GM18867 (cell line): ENCODE data around the gene AK5.

ENCODE experiments used
- ATAC-seq: cut with Tn5 transposase; IDR thresholded peaks from one replicate; pipeline ENCODE4 v1.9.1; 2021; ENCODE audit warnings: mild to moderate bottlenecking, moderate library complexity; ENCODE audit not compliant: unreplicated experiment

Gene AK5

DNA sequence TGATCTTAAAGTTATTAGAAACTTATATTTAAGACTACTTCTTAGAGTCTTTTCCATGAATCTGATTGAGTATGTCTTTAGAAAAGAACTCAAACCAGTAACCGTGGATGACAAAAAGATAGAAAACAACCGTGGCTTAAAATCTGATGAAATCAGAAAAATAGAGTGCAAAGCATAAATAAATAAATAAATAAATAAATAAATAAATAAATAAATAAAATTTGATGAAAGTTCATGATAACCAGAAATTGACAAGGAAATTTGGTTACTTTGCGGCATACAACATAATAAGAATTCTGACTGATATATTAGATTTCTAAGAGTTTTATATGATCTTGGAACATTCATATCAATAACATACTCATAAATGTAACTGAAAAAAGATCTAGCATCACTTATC, 152.1 kb downstream of the AK5 start:
- ATAC-seq, result no peak

DNA sequence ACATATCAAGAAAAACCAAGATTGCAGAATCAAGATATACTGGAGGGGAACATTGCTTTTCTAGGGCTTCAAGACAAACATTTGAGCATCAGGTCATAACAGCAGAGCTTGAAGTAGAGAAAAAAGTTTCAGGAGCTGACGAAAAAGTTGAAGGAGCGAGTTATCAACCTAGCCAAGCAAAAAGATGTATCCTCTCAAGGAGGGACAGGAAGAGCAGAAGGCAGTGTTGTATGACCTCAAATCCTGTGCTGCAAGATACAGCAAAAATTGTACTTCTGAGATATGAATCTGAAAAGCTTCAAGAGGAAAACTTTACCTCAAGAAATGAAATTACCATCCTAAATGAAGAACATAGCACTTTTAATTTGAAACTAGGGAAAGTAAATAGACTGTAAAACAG, 153.1 kb downstream of the AK5 start:
- ATAC-seq, result no peak

DNA sequence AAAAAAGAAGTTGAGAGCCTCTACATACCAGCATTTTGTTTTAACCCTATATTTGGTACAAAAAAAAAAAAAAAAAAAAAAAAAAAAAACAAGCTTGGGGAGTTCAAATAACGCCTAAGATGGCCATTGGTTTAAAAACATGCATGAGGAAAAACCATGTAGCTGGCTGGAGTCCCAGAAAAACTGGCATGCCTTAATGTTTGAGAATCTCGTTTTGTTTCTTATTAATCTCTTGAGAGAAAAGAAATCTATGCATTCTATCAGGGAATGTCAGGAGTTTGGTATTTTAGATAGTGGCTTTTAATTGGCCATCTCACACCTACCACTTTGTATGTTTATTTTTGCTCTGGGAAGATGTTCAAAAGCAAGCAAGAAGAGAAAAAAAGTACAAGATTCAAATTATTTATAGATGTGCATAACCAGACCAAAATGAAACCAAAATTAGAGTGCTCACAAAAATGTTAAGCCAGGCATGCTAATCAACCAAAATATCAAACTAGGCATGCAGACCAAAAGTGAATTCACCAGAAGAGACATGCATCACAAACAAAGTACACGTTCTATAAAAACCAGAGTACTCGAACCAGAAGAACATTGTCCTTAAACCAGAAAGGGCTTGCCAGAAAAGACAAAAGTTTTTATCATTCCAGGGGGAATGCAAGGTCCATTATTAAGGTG, 156.6 kb downstream of the AK5 start:
- ATAC-seq, result no peak

DNA sequence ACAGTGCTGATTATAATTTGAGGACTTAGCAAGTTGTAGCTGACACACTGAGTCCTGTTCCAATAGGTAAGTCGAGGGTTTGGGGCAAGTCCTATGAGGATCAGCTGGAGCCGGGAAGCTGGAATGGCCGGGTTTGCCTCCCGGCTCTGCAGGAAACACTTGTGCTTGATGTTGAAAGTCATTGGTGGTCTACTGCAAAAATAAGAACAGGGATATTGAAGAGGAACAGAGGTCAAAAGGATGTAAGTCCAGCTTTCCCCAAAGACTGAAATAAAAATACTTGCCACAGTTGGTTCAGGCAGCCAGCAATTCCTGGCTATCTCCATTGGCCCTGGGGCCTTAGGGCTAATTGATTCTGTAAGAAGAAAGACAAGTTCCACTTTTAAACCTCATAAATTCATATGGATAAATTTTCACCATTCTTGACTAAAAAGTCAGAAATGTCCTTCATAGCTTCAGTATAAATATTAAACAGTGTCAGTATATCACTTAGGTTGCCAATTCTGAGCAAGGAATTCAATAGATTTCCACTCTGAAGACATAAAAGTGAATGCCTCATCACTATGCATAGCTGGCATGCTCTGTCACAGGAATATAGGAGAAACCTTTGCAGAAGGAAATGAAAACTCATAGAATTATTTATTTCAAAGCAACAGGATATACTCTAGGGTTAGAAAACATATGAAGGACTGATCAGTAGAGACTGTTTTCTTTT, 165.2 kb downstream of the AK5 start:
- no peak for ATAC-seq

DNA sequence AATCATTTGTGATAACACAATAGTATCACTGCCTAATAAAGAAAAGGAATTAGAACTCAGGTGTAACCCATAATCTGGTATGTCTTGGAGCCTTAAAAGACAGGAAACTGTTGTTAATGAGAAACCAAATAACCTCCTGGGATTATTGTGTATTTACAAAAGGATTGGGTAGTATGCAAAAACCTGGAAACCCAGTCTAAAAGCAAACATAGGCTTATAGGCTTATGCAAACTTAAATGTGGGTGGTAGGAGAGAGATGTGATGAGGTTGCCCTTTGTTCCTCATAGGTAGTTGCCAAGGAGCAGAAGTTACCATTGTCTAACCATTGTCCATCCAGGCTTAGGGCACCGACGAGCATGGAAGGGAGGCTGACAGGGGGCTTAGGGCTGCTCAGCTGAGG, 165.8 kb downstream of the AK5 start:
- ATAC-seq, result no peak

DNA sequence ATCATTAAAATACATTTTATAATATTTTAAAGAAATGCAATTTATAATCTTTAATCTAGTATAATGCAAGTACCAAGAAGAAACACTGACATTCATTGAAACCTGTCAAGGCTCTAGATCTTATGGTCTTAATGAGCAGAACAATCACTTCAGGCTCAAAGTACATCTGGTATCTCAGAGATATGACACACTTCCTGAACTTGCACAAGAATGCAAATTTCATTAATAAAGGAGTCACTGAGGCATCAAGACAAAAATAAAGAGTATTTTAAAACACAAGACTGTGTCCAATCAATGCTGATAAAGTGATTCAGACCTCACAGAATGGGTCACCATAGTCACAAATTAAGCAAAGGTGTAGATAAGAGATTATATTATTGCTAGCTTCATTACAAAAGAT, 178.1 kb downstream of the AK5 start:
- no peak for ATAC-seq

DNA sequence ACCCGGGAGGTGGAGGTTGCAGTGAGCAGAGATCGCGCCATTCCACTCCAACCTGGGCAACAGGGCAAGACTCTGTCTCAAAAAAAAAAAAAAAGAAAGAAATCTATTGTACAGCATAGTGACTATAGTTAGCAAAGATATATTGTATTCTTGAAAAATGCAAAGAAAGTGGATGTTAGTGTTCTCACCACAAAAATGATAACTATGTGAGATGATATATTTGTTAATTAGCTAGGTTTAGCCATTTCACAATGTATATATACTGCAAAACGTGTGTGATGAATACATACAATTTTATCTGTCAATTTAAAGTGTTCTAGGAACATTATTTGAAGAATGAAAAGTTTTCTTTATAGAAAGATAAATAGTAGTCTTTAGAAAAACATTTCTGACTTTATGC, 179.9 kb downstream of the AK5 start:
- no peak for ATAC-seq

DNA sequence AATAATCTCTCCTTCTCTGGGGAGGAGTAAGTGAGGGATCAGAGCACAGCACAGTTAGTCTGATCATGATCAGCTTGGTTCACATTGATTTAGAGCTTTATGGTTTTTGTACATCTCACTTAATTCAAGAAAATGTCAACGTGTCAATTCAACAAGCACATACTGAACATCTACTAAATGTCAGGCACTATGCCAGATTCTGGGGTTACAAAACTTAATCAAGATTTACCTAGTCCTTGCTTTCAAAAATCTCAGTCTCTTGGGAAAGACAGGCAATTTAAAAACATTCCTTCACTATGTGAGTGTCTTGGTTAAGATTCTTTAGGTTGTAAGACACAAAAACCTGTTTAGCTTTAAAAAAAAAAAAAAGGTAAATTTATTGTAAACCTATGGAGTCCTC, 181.4 kb downstream of the AK5 start:
- no peak for ATAC-seq

DNA sequence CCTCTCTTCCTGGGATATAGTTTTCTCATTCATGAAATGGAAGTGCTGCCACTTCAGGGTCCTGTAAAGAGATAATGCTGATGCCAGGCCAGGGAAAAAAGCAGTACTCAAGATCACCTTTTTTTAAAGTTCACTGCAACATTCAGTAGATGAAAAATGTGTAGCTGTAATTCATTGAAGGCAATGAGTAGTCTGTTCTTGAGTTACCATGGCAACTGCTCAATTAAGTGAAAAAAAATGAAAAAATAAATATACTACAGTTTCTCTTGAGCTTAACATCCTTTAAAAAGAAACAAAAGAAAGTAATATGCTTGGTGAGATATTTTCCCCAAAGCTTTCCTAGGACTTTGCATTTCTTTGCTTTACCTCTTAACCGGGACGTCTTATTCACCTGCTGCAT, 183.3 kb downstream of the AK5 start:
- no peak for ATAC-seq

DNA sequence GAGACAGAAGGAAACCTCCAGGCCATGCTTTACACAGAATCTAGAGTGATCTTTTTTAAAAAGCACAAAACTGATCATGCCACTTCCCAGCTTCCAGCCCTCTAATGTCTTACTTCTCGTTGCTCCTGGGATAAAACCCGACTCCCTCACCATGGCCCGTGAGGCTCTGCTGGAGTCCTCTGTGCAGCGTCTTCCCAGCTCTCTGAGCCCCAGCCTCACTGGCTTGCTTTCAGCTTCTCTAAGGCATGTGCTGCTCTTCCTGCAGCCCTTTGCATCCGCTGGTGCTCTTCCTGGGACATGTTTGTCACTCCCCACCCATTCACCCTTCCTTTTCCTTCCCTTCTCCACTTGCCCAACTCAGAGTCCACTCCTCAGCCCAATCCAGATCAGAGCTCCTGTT, 184.1 kb downstream of the AK5 start:
- ATAC-seq, result no peak

DNA sequence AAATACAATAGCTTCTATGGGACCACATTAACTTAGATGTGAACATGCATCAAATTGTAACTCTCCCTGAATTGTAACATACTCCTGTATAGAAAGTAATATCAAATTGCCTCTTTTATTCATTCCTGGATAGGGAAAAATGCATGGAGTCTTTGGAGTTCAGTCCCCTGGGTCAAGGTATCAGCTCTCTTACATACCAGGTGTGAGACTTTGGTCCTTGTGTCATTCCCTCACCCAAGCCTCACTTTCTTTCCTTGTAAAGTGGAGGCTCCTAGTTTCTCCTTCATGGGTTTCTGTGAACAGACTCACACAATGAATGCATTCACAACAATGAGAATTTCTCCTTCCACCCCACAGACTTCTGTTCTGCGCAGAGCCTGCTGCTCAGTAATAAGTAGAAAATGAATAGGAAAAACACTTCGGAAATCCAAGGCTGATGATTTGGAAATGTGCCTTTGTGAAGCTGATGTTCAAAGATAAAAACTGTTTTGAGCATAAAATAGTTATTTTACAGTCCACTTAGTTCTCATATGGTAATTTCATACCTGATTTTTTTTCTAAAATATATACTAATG, 185.3 kb downstream of the AK5 start:
- ATAC-seq, result no peak

DNA sequence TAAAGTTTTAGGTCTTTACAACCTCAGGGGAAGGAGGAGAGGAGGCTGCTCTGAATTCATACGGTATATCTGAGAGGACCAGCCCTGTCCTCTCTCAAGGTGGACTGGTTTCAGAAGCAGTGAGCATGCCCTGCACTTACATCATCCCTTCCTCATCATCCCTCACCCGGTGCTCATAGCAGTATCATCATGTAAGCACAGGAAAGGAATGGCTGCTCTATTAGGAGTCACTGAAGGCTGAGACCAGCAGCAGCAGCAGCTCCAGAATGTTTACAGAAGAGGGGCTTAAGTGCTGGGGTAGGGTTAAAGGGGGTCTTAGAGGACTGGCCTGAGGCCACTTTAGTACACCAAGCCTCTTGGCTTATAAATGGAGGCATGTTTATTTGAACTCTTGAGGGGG, 185.9 kb downstream of the AK5 start:
- ATAC-seq, result no peak

DNA sequence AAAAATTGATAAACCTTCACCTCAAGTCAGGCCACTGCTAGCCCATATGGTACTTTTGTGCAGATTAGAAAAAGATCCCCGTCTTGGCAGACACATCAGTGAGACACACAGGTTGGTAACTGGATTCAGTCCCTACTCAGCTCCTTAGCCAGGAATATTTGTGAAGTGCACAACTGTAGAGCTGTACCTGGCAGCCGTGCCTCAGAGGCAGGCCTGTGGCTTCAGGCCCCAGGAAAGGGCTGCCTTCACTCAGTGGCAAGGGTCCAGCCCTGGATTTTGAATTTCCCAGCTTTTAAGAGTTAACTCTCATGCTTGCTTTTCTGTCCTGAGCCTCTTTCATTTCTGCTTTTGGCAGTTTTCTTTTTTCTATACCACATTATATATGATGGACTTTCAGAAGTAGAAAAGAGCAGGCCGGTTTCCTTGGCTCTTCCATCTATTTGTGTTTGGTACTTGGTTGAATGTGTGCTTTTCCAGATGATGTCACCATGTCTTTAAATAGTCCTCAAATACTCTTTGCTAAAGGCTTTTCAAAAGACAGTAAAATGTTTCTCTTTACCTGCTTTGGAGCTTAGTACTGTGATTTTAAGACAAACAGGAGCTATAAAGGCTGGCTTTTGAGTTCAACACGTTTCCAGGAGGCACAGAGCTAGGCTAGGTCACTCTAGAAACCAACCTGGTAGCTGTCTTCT, 186.6 kb downstream of the AK5 start:
- no peak for ATAC-seq

DNA sequence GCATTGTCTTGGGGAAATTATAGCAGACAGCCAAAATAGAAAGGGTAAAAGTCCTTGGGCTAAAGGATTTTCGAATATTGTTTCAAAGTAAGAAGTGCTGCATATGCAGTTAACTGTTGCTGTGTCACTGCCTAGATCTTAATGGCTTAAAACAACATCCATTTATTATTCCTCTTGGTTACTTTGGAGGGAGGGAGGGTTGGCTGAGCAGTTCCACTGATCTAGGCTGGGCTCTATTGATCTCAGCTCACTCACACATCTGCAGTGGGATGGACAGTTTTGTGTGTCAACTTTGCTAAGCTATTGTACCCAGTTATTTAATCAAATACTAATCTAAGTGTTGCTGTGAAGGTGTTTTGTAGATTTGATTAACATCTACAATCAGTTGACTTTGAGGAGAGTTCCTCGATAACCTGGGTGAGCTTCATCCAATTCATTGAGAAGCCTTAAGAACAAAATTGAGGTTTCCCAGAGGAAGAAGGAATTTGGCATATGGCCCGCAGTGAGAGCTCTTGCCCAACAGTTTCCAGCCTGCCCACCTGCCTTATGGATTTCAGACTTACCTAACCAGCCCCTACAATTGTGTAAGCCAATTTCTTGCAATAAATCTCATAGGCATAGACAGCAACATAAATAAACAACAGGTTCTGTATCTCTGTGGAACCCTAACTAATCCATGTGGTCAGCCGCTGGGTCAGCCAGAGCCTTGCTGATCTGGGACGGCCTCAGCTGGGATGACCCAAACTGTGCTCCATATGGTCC, 187.3 kb downstream of the AK5 start:
- no peak for ATAC-seq

DNA sequence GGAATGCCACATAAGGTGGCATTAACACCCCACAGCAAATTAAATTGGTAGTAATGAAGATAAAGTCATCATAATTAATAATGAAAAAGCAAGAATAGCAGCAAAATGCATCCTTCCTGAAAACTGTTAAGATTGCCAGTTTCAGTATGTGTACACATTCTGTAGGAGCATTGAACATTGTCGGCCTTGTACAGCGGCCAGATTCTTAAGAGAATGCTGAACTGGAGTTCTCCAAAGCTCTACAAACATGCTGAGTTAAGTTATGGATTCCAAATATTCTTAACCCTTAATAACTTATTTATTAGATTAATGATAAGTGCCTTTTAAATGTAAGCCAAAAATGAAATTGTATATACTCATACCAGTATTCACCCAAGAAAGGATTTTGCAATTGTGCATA, 189.9 kb downstream of the AK5 start:
- no peak for ATAC-seq

DNA sequence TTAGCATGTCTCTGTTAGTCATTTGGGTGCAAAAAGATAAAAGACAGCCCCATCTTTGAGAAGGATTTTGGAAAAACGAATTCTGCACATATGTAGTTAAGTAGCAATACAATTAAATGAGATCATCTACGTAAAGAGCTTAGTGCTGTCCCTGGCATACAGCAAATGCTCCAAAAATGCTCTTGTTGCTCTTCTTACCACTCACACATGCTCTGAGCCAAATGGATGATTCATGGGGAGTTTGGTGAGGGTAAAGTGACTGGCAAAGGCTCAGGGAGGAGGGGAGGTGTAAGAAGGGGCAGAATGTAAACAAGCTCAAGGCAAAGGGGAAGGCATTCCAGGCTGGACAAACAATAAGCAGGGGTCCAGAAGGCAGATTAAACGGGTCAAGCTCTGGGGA, 191.9 kb downstream of the AK5 start:
- ATAC-seq, result no peak

DNA sequence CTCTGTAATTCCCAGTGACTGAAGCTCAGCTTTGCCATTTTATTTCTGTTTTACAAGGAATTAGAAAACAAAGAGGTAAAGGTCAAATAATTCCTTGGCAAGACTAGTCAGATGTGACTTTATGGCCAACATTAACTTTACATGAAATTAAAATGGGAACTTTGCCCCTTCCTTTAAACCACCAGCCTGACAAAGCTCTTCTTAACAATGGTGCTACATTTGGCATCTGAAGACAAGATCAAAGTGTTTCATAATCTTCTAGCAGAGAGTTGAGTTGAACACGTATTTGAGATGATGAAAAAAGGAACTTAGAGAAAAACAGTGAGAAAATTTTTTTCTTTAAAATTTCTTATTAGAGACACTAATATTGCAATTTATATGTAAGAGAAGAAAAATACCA, 193.8 kb downstream of the AK5 start:
- ATAC-seq, result no peak

DNA sequence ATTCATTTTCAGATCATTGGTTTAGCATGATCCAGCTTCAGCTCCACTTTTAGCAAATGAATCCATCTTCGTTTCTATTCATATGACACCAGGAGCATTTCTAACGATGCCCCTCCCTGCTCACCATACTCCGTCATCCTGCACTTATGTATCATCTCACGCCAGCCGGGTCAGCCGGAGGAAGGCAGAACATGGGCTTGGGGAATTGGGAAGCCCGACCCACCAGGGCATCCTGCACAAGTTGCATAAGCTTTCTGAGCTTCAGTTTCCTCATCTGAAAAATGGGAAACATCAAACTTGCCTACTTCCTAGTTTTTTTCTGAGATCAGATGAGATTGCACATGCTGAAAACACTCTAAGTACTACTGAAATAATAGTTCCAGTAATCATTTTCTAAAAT, 194.7 kb downstream of the AK5 start:
- no peak for ATAC-seq

DNA sequence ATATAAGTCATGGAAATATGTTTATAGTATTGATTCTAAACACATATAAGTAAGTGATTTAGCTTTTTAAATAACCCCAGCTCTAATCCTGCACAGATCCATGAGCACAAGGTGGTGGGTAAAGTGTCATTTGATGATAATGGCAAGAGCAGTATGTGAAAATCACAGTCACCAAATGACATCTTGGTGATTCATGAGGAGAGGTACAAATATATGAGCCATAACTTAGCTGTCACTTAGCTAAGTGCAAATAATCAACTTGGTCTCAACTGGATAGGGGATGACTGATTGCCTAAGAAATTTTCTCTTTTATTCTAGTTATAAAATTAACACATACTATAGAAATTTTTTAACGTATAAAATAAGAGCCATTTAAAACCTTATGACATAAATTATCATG, 202.5 kb downstream of the AK5 start:
- ATAC-seq, result no peak

DNA sequence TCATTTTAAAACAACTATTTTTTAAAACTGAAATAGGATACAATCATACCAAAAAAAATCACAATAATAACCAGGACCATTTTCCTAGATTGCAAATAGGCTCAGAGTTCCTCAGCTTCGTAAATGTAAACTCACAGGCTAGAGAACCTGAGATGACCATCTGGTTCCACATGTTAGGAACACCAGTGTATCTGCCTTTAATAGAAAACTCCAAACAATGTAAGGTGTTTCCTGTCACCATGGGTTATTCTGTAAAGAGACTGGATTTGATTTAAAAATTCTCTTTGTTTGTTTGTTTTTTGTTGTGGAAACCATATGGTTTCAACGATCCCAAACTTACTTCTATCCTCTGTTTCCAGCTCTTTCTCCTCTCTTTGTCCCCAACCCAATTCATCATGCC, 203.1 kb downstream of the AK5 start:
- no peak for ATAC-seq

DNA sequence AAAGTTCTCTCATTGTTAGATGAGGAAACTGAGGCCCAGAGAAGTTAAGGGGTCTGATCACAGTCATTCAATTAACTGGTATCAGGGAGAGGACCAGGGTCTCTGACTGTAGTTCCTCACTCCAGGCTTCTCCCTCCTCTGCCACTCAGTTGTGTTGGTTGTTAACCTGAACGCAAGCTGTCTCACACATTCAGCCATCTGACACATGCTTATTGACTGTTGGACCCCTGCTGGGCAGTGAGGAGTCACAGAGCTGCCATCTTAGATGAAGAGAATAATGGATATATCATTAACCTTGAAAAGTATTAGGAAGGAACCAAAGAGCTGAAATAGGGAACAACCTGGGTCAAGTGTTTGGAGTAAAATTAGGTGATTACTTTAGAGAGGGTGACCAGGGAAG, 205.8 kb downstream of the AK5 start:
- ATAC-seq, result no peak
